ENCODE data around the gene ARIH1. TPM values are rescaled to one million over a fixed set of nuclear protein-coding genes. Genes with fewer than 3 reads are reported as not detected.

The ARIH1 gene
- polyA plus RNA-seq, 1 of the 3 experiments (the other 2 are of a cell fraction), result 48.3 TPM

GRCh38 chr15:72481015-72481659, 7.0 kb downstream of the ARIH1 start:
- no peak overlapping the region for H3K27ac ChIP-seq (ENCODE audit: low read depth in 2 of 2, low read length in 1 of 2)
- no peak overlapping the region for H2AFZ ChIP-seq (ENCODE audit: low read depth)
- ChIA-PET CTCF (interaction anchor here (1.0 to 2.0 kb wide), 2 partner anchors 8 to 12 kb away, joined by 4 to 6 read pairs; no protein-coding TSS in a partner anchor), POLR2A (no interaction called here)
- H3K4me2 ChIP-seq, result no peak overlapping the region
- no peak overlapping the region for H3K4me3 ChIP-seq (ENCODE audit: low read depth in 2 of 2, low read length in 1 of 2)
- H4K20me1 ChIP-seq (ENCODE audit: insufficient read depth), result peaks cover 98% of the 10 kb centered on the region
- no peak overlapping the region for H3K9ac ChIP-seq
- H3K27me3 ChIP-seq (ENCODE audit: insufficient read depth), result no peaks in the 10 kb centered on the region
- peaks cover 4% of the 10 kb centered on the region for H3F3A ChIP-seq (replicated peaks; ENCODE audit: insufficient read depth)
- WGBS (ENCODE audit: low lambda C conversion rate), result 100% methylated on average over 3 of the region's 3 CpGs
- H3K4me1 ChIP-seq (ENCODE audit: control insufficient read depth in 1 of 2, insufficient read depth in 2 of 2, low read depth in 1 of 2, low read length in 1 of 2), result peaks cover 4 to 7% of the 10 kb centered on the region in 2 experiments; a peak in 3 of 4 replicates
- H3K9me2 ChIP-seq, result no peaks in the 10 kb centered on the region
- H3K36me3 ChIP-seq (replicated peaks in 1 of 2; ENCODE audit: control insufficient read depth in 1 of 2, insufficient read depth in 2 of 2, low read length in 1 of 2), result peaks cover 12 to 37% of the 10 kb centered on the region in 2 experiments
- H3K79me2 ChIP-seq (ENCODE audit: insufficient read depth), result peaks cover 100% of the 10 kb centered on the region
- H3K9me3 ChIP-seq, result no peaks in the 10 kb centered on the region
- DNase-seq, result no peak
- TF ChIP-seq RXRA (IDR thresholded peaks at IDR 0.05; ENCODE audit: borderline replicate concordance, low read depth) (no peak), YY1 (IDR thresholded peaks at IDR 0.05; ENCODE audit: low read depth) (no peak), NRF1 (IDR thresholded peaks at IDR 0.05; ENCODE audit: low read depth, low read length) (no peak), SIN3A (IDR thresholded peaks at IDR 0.05; ENCODE audit: borderline replicate concordance, low read depth, low read length) (no peak), JUND (IDR thresholded peaks at IDR 0.05) (no peak), MEF2A (IDR thresholded peaks at IDR 0.05; ENCODE audit: borderline replicate concordance, low read depth) (no peak), RCOR1 (IDR thresholded peaks at IDR 0.05; ENCODE audit: low read length) (no peak)

GRCh38 chr15:72482275-72482674, 8.1 kb downstream of the ARIH1 start:
- H2AFZ ChIP-seq (ENCODE audit: low read depth), result no peak overlapping the region
- H3K4me1 ChIP-seq (ENCODE audit: control insufficient read depth in 1 of 2, insufficient read depth in 2 of 2, low read depth in 1 of 2, low read length in 1 of 2), result no peaks in the 10 kb centered on the region; a peak in 2 of 4 replicates
- no peak overlapping the region for H3K9ac ChIP-seq
- no peak for TF ChIP-seq NFIC (IDR thresholded peaks at IDR 0.05; ENCODE audit: borderline replicate concordance)
- TF ChIP-seq SMC3 (IDR thresholded peaks at IDR 0.05; ENCODE audit: low read depth, low read length), result no peak
- TF ChIP-seq USF2 (IDR thresholded peaks at IDR 0.05; ENCODE audit: borderline replicate concordance, low read depth, low read length), result no peak
- no peak for TF ChIP-seq RCOR1 (IDR thresholded peaks at IDR 0.05; ENCODE audit: low read length)
- no peak for TF ChIP-seq SIN3A (IDR thresholded peaks at IDR 0.05; ENCODE audit: borderline replicate concordance, low read depth, low read length)
- TF ChIP-seq MAX (IDR thresholded peaks at IDR 0.05; ENCODE audit: low read depth), result no peak
- TF ChIP-seq TAF1 (IDR thresholded peaks at IDR 0.05; ENCODE audit: borderline replicate concordance, low read depth, low read length), result no peak
- TF ChIP-seq GABPA (IDR thresholded peaks at IDR 0.05; ENCODE audit: low read depth), result no peak
- no peak for TF ChIP-seq RXRA (IDR thresholded peaks at IDR 0.05; ENCODE audit: borderline replicate concordance, low read depth)
- no peak for TF ChIP-seq JUND (IDR thresholded peaks at IDR 0.05)
- no peak overlapping the region for H3K4me3 ChIP-seq (ENCODE audit: low read depth in 2 of 2, low read length in 1 of 2)
- H3K9me3 ChIP-seq, result no peaks in the 10 kb centered on the region
- H3K79me2 ChIP-seq (ENCODE audit: insufficient read depth), result peaks cover 100% of the 10 kb centered on the region
- POLR2A ChIA-PET, result no interaction called here
- CTCF ChIA-PET, result interaction anchor here (0.6 to 2.0 kb wide), 3 partner anchors 9 to 210 kb away, joined by 3 to 6 read pairs (median 4); no protein-coding TSS in a partner anchor
- H3K4me2 ChIP-seq, result no peak overlapping the region
- H3K36me3 ChIP-seq (replicated peaks in 1 of 2; ENCODE audit: control insufficient read depth in 1 of 2, insufficient read depth in 2 of 2, low read length in 1 of 2), result peaks cover 5 to 30% of the 10 kb centered on the region in 2 experiments
- no peaks in the 10 kb centered on the region for H3K27me3 ChIP-seq (ENCODE audit: insufficient read depth)
- no peaks in the 10 kb centered on the region for H3K9me2 ChIP-seq
- no peak for DNase-seq
- peaks cover 98% of the 10 kb centered on the region for H4K20me1 ChIP-seq (ENCODE audit: insufficient read depth)
- H3K27ac ChIP-seq (ENCODE audit: low read depth in 2 of 2, low read length in 1 of 2), result no peak overlapping the region
- peaks cover 4% of the 10 kb centered on the region for H3F3A ChIP-seq (replicated peaks; ENCODE audit: insufficient read depth)

Data from SK-N-SH (cell line).